Fibroblast of pulmonary artery (primary cell): ENCODE data around the gene FGF11.

Source experiments
- DNase-seq: peaks from one replicate; pipeline ENCODE4 v3.0.0-alpha.2; 2010; ENCODE audit warnings: low read depth
- H3K4me3 ChIP-seq: replicated peaks from 2 replicates; pipeline ENCODE4 v1.5.1; 2011; ENCODE audit warnings: low read depth, mild to moderate bottlenecking, control low read depth, low read length, moderate library complexity
- TF ChIP-seq, protein P1 (sequence below): IDR thresholded peaks from 2 replicates; pipeline ENCODE4 v1.5.1; 2011; ENCODE audit warnings: mild to moderate bottlenecking, control low read depth, low read length, inconsistent platforms; ENCODE audit errors: missing control alignments

Gene FGF11

DNA sequence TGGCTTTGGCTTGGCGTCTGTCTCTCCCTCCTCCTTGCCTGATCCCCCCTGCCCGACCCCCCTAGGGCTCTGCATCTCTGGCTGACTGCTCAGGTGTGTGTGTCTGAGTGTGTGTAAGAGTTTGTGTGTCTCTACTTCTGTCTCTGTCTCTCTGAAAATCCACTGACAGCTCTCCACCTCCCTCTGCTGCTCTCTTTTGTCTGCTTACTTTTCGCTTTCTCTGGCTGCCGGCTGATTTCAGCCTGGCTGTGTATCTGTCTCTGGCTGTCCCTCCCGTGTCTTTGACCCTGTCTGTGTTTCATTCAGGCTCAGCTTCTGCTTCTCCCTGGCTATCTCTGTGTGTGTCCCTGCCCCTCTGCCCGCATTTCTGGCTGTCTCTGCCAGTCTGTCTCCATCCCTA is 23.0 kb upstream of the FGF11 start:
- TF ChIP-seq, protein P1, sequence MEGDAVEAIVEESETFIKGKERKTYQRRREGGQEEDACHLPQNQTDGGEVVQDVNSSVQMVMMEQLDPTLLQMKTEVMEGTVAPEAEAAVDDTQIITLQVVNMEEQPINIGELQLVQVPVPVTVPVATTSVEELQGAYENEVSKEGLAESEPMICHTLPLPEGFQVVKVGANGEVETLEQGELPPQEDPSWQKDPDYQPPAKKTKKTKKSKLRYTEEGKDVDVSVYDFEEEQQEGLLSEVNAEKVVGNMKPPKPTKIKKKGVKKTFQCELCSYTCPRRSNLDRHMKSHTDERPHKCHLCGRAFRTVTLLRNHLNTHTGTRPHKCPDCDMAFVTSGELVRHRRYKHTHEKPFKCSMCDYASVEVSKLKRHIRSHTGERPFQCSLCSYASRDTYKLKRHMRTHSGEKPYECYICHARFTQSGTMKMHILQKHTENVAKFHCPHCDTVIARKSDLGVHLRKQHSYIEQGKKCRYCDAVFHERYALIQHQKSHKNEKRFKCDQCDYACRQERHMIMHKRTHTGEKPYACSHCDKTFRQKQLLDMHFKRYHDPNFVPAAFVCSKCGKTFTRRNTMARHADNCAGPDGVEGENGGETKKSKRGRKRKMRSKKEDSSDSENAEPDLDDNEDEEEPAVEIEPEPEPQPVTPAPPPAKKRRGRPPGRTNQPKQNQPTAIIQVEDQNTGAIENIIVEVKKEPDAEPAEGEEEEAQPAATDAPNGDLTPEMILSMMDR = no peak
- H3K4me3 ChIP-seq = no peak overlapping the region
- no peak for DNase-seq

- DNase-seq = no peak
- TF ChIP-seq, protein P1 = no peak
- H3K4me3 ChIP-seq = no peak overlapping the region
Measured at GRCh38 chr17:7417056-7417655, 22.2 kb upstream of the FGF11 start.

DNA sequence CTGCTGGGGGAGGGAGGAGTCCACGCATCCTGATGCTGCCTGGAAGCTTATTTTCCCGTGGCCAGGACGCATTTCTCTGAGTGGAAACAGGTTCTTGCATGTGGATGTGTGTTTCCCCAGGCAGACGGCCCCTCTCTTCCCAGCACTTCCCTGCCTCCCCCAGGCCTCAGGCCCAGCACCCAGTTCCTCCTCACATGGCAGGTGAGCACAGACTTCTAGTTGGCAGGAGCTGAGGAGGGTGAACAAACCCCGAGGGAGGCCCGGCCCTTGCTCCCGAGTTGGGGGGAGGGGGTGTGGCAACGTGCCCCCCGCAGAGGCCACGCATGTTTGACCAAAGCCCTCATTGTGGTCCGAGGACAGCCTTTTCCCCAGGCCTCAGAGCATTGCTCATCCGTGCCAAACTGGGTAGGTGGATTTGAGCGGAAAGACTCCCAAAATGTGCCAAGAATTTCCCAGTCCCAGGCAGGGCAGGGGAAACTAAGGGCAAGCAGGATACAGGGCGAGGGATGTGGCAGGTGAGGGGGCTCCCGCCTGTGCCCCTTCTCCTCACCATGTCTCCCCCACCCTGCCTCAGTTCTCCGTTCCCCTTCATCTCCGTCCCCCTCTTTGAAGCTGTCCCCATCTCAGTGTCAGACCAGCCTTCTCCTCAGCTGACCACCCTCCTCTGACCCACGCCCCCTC is 20.7 kb upstream of the FGF11 start:
- no peak overlapping the region for H3K4me3 ChIP-seq
- TF ChIP-seq, protein P1 = no peak
- DNase-seq = no peak

DNA sequence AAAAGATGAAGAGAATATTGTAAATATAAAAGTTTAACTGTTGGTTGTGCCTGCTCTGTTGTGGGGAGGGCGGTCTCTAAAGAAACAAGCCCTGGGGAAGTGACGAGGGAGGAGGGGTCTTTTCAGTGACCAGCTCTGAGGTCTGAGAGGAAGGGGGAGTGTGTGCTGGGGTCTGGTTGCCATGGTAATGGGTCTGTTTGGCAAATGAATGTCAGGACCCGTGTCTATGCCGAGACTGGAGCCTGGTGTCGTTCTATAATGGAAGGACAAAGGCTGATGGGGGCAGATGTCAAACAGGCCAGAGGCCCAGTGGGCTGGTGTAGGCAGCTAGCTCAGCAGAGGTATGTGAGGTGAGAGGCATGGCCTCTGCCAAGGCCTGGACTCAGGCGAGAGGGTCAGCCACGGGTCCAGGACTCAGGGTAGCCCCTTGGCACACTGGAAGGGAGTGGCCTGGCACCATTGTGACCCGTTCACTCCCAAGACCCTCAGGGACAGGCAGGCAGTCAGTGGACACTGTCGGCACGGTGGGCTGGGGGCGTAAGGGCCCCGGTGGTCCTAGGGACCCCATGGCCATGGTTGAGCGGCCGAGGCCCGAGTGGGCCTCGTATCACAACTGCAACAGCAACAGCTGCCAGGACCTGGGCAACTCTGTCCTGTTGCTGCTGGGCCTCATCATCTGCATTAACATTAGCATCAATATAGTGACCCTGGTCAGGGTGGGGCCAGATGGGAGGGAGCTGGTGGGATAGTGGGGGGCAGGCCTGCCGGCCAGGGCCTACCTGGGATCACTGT is 19.3 kb upstream of the FGF11 start, which contains the start of gene SPEM1:
Gene SPEM1, plus strand, starts transcription at position 506 of the 792 bp plus-strand sequence. Its CDS starts 61 bp downstream, at position 567.
- TF ChIP-seq, protein P1 = no peak
- no peak for DNase-seq
- no peak within 1 kb of the TSS for H3K4me3 ChIP-seq

GRCh38 chr17:7421186-7421585 is 18.1 kb upstream of the FGF11 start:
- DNase-seq = no peak
- H3K4me3 ChIP-seq = no peak overlapping the region
- TF ChIP-seq, protein P1 = no peak

GRCh38 chr17:7423679-7424078 is 15.6 kb upstream of the FGF11 start:
- DNase-seq = no peak
- H3K4me3 ChIP-seq = no peak overlapping the region
- TF ChIP-seq, protein P1 = no peak
